GM23248 (cell line): ENCODE results near the gene NFATC2. TPM values are rescaled to one million over a fixed set of nuclear protein-coding genes. Genes with fewer than 3 reads are reported as not detected.

Experiments used
- DNase-seq: peaks from one replicate; pipeline ENCODE4 v3.0.0-alpha.2; 2015
- H2AFZ ChIP-seq: fragments of 200-600 bp; sonication (generic); 2 replicates; pipeline ENCODE4 v1.6.1; 2016; ENCODE audit warnings: antibody characterized with exemption
- H3F3A ChIP-seq: fragments of 200-600 bp; sonication (generic); 2 replicates; pipeline ENCODE4 v1.6.1; 2016; ENCODE audit warnings: mild to moderate bottlenecking, antibody characterized with exemption, mixed run types; ENCODE audit not compliant: insufficient read depth
- H3K27ac ChIP-seq: fragments of 200-600 bp; sonication (generic); 2 replicates; pipeline ENCODE4 v1.5.1; 2016; ENCODE audit warnings: mild to moderate bottlenecking
- H3K27me3 ChIP-seq: fragments of 200-600 bp; sonication (generic); replicated peaks from 2 replicates; pipeline ENCODE4 v1.6.1; 2016; ENCODE audit warnings: mild to moderate bottlenecking; ENCODE audit not compliant: insufficient read depth
- H3K36me3 ChIP-seq: fragments of 200-600 bp; sonication (generic); 2 replicates; pipeline ENCODE4 v1.6.1; 2016; ENCODE audit warnings: low read depth, mild to moderate bottlenecking
- H3K4me1 ChIP-seq: fragments of 200-600 bp; sonication (generic); 2 replicates; pipeline ENCODE4 v1.6.1; 2016; ENCODE audit warnings: mild to moderate bottlenecking; ENCODE audit not compliant: insufficient read depth
- H3K4me2 ChIP-seq: fragments of 200-600 bp; sonication (generic); one replicate; pipeline ENCODE4 v1.6.1; 2016; ENCODE audit warnings: mild to moderate bottlenecking; ENCODE audit not compliant: unreplicated experiment
- H3K4me3 ChIP-seq: fragments of 200-600 bp; sonication (generic); 2 replicates; pipeline ENCODE4 v1.5.1; 2016; ENCODE audit warnings: mild to moderate bottlenecking
- H3K79me2 ChIP-seq: fragments of 200-600 bp; sonication (generic); 2 replicates; pipeline ENCODE4 v1.6.1; 2016; ENCODE audit warnings: mild to moderate bottlenecking; ENCODE audit not compliant: insufficient read depth
- H3K9ac ChIP-seq: fragments of 200-600 bp; sonication (generic); 2 replicates; pipeline ENCODE4 v1.6.1; 2016; ENCODE audit warnings: mild to moderate bottlenecking
- H3K9me2 ChIP-seq: fragments of 200-600 bp; sonication (generic); 2 replicates; pipeline ENCODE4 v1.6.1; 2016; ENCODE audit warnings: mixed run types, mild to moderate bottlenecking, moderate library complexity; ENCODE audit not compliant: insufficient read depth
- H3K9me3 ChIP-seq: fragments of 200-600 bp; sonication (generic); one replicate; pipeline ENCODE4 v1.6.1; 2017; ENCODE audit warnings: low read depth
- H4K20me1 ChIP-seq: fragments of 200-600 bp; sonication (generic); 2 replicates; pipeline ENCODE4 v1.6.0; 2016; ENCODE audit not compliant: insufficient read depth
- EZH2 ChIP-seq: fragments of 200-600 bp; sonication (generic); IDR thresholded peaks from 2 replicates; pipeline ENCODE4 v1.6.1; 2018; ENCODE audit warnings: antibody characterized with exemption, mild to moderate bottlenecking; ENCODE audit not compliant: insufficient read depth, poor library complexity, severe bottlenecking
- EZH2phosphoT487 ChIP-seq: fragments of 200-600 bp; sonication (generic); IDR thresholded peaks from 2 replicates; pipeline ENCODE4 v1.6.1; 2018; ENCODE audit warnings: antibody characterized with exemption, moderate library complexity, mild to moderate bottlenecking, low read depth; ENCODE audit not compliant: insufficient read depth
- WGBS, 2 experiments: methylation state at CpG; one replicate each; pipeline ENCODE4 v1.1.6; 2015 to 2017; ENCODE audit warnings: low lambda C conversion rate in 2 of 2, low coverage in 1 of 2; ENCODE audit errors: missing lambda C conversion rate in 2 of 2; 5-methylcytosine and 5-hydroxymethylcytosine counted together
- in situ Hi-C: fragments of 300-500 bp; cut with MboI; formaldehyde crosslinking; loops from 2 replicates; pipeline ENCODE4 v1.15.0; 2020
- polyA plus RNA-seq: library from polyadenylated mRNA; unstranded; fragments of >200 nt; fragmentation: Nextera tagmentation; extraction: Ambion mirVana; gene quantifications from 2 replicates; pipeline ENCODE4 v1.2.1, GENCODE V29; 2016
- total RNA-seq: library from RNA; depleted of rRNA; stranded (reverse); fragments of >200 nt; shearing (Covaris generic); gene quantifications from 2 replicates; pipeline ENCODE4 v1.2.3, GENCODE V29; 2014

NFATC2 gene
- total and polyA plus RNA-seq, 2 experiments from 2014 or later: 0.11 to 0.14 TPM

- Histone ChIP-seq H3K79me2 (no peaks in the 10 kb centered on the region), H3K9me2 (no peaks in the 10 kb centered on the region), H3K36me3 (no peaks in the 10 kb centered on the region), H3F3A (no peaks in the 10 kb centered on the region), H3K4me3 (no peak overlapping the region), H3K9ac (no peak overlapping the region), H3K27ac (no peak overlapping the region), H3K27me3 (no peaks in the 10 kb centered on the region), H3K4me2 (no peak overlapping the region), H3K9me3 (no peaks in the 10 kb centered on the region), H3K4me1 (peaks cover 8% of the 10 kb centered on the region; the same call in 1 of the 2 replicates), H2AFZ (no peak overlapping the region), H4K20me1 (no peaks in the 10 kb centered on the region)
- TF ChIP-seq EZH2 (no peak), EZH2phosphoT487 (no peak)
- no peak for DNase-seq
- in situ Hi-C loops: no loop called here
- 76 to 80% methylated on average over 14 of the region's 14 CpGs for WGBS, 2 experiments
Measured at GRCh38 chr20:51430198-51430950, 112.1 kb downstream of the NFATC2 start.

DNA sequence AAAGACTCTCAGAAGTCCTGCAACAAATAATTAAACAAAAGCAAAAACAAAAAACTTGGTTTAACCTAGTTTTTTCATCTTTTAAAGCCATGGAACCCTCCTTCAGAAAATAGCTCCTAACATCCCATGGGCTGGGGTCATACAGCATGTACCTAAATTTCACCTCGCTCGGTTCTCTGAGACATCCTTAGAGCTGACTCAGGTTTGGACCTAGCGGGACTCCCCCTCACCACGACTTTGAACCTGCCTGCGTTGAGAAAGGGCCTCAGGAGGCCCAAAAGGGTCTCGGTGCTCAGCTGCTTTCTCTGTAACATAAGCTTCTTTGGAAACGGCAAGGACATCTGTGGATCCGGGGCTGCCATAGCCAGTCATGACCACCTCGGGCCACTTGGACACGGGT, 112.8 kb downstream of the NFATC2 start:
- TF ChIP-seq EZH2 (no peak), EZH2phosphoT487 (no peak)
- Histone ChIP-seq H3F3A (no peaks in the 10 kb centered on the region), H3K4me3 (no peak overlapping the region), H3K36me3 (no peaks in the 10 kb centered on the region), H3K9me2 (no peaks in the 10 kb centered on the region), H3K4me1 (peaks cover 2% of the 10 kb centered on the region; the same call in 1 of the 2 replicates), H3K4me2 (no peak overlapping the region), H3K27me3 (no peaks in the 10 kb centered on the region), H3K79me2 (no peaks in the 10 kb centered on the region), H3K27ac (no peak overlapping the region), H4K20me1 (no peaks in the 10 kb centered on the region), H2AFZ (no peak overlapping the region), H3K9ac (no peak overlapping the region), H3K9me3 (no peaks in the 10 kb centered on the region)
- in situ Hi-C loops: no loop called here
- WGBS, 2 experiments: 73 to 79% methylated on average over 10 of the region's 10 CpGs
- no peak for DNase-seq

GRCh38 chr20:51429144-51429482, 113.4 kb downstream of the NFATC2 start:
- TF ChIP-seq EZH2 (no peak), EZH2phosphoT487 (no peak)
- no peaks in the 10 kb centered on the region for H4K20me1 ChIP-seq
- DNase-seq: no peak
- H3K36me3 ChIP-seq: no peaks in the 10 kb centered on the region
- WGBS, 2 experiments: 69 to 74% methylated on average over 4 to 6 of the region's 6 CpGs
- H3F3A ChIP-seq: no peaks in the 10 kb centered on the region
- no peaks in the 10 kb centered on the region for H3K4me1 ChIP-seq
- H3K9me2 ChIP-seq: no peaks in the 10 kb centered on the region
- H3K9me3 ChIP-seq: no peaks in the 10 kb centered on the region
- no peak overlapping the region for H2AFZ ChIP-seq
- H3K9ac ChIP-seq: no peak overlapping the region
- no peaks in the 10 kb centered on the region for H3K27me3 ChIP-seq
- H3K27ac ChIP-seq: no peak overlapping the region
- H3K4me3 ChIP-seq: no peak overlapping the region
- in situ Hi-C loops: no loop called here
- H3K4me2 ChIP-seq: no peak overlapping the region
- H3K79me2 ChIP-seq: no peaks in the 10 kb centered on the region

- Histone ChIP-seq H3K27ac (no peak overlapping the region), H3K9ac (no peak overlapping the region), H3K79me2 (no peaks in the 10 kb centered on the region), H2AFZ (no peak overlapping the region), H3K4me2 (no peak overlapping the region), H4K20me1 (no peaks in the 10 kb centered on the region), H3K9me2 (no peaks in the 10 kb centered on the region), H3K36me3 (no peaks in the 10 kb centered on the region), H3K9me3 (no peaks in the 10 kb centered on the region), H3K27me3 (no peaks in the 10 kb centered on the region), H3K4me3 (no peak overlapping the region), H3K4me1 (no peaks in the 10 kb centered on the region), H3F3A (no peaks in the 10 kb centered on the region)
- TF ChIP-seq EZH2: no peak
- no peak for TF ChIP-seq EZH2phosphoT487
- DNase-seq: peak; percentile 48
- 42 to 49% methylated on average over 25 of the region's 25 CpGs for WGBS, 2 experiments
- in situ Hi-C loops: no loop called here
Measured at GRCh38 chr20:51428401-51429143, 113.9 kb downstream of the NFATC2 start.
